ENCODE data around the gene NFATC2IP. TPM values are rescaled to one million over a fixed set of nuclear protein-coding genes. Genes with fewer than 3 reads are reported as not detected.
"Not testable (repeated sequence)": the region's sequence is repeated elsewhere in the genome, so short reads cannot be mapped to it uniquely, and the experiment has no call there.

NFATC2IP gene
- total RNA-seq, 1 donor from 2014 or later, result 36.3 TPM

GRCh38 chr16:28974437-28975157, 23.9 kb downstream of the NFATC2IP start, which contains the start of gene SPNS1:
SPNS1 (plus strand) TSS chr16:28974778; CDS start chr16:28975152, 374 bp downstream.
- intact Hi-C loops (cut with DNase I), result no loop called here
- ATAC-seq (peak; percentile 96), DNase-seq (peak; percentile 99)
- H3K9me3 ChIP-seq, result no peaks in the 10 kb centered on the region
- no peak for TF ChIP-seq CTCF (IDR thresholded peaks at IDR 0.05)
- H3K36me3 ChIP-seq, result peaks cover 15% of the 10 kb centered on the region
- peak within 1 kb of the TSS; percentile 98 for H3K4me3 ChIP-seq
- H3K27ac ChIP-seq, result peak within 1 kb of the TSS; percentile 87
- peaks cover 16% of the 10 kb centered on the region for H3K4me1 ChIP-seq
- H3K27me3 ChIP-seq, result no peaks in the 10 kb centered on the region

DNA sequence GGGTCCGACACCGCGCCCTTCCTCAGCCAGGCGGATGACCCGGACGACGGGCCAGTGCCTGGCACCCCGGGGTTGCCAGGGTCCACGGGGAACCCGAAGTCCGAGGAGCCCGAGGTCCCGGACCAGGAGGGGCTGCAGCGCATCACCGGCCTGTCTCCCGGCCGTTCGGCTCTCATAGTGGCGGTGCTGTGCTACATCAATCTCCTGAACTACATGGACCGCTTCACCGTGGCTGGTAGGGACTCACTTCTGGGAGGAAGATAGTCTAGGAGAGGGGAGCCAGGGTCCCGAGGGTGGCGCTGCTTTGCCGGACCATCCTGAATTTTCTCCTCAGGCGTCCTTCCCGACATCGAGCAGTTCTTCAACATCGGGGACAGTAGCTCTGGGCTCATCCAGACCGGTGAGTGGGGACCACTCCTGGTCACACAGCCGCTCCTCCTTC, 24.4 kb downstream of the NFATC2IP start:
- peak; percentile 1 for ATAC-seq
- no peak for DNase-seq
- Histone ChIP-seq H3K4me3 (peak overlapping the region; percentile 98), H3K9me3 (no peaks in the 10 kb centered on the region), H3K4me1 (peaks cover 16% of the 10 kb centered on the region), H3K27ac (peak overlapping the region; percentile 87), H3K36me3 (peaks cover 21% of the 10 kb centered on the region), H3K27me3 (no peaks in the 10 kb centered on the region)
- TF ChIP-seq CTCF (IDR thresholded peaks at IDR 0.05), result no peak
- intact Hi-C loops (cut with DNase I), result no loop called here

GRCh38 chr16:28977703-28978662, 27.2 kb downstream of the NFATC2IP start:
- Histone ChIP-seq H3K27me3 (no peaks in the 10 kb centered on the region), H3K4me3 (no peak overlapping the region), H3K36me3 (peaks cover 41% of the 10 kb centered on the region), H3K4me1 (peaks cover 16% of the 10 kb centered on the region), H3K9me3 (no peaks in the 10 kb centered on the region), H3K27ac (no peak overlapping the region)
- intact Hi-C loops (cut with DNase I), result no loop called here
- peak; percentile 8 for ATAC-seq
- peak; percentile 41 for TF ChIP-seq CTCF (IDR thresholded peaks at IDR 0.05)
- DNase-seq, result no peak

DNA sequence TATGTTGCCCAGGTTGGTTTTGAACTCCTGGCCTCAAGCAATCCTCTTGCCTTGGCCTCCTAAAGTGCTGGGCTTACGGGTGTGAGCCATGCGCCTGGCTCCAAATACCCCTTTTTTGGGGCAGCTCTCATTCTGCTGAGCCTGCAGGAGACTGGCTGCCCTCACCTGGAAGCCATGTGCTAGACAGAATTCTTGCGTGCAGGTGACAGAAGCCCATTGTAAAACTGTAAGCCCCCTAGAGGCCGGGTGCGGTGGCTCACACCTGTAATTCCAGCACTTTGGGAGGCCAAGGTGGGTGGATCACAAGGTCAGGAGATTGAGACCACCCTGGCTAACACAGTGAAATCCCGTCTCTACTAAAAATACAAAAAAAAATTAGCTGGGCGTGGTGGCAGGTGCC, 29.6 kb downstream of the NFATC2IP start:
- ATAC-seq; H3K27me3 ChIP-seq; H3K27ac ChIP-seq; H3K4me3 ChIP-seq; H3K4me1 ChIP-seq; H3K9me3 ChIP-seq; DNase-seq; intact Hi-C loops (cut with DNase I): not testable (repeated sequence)
- peaks cover 55% of the 10 kb centered on the region for H3K36me3 ChIP-seq

GRCh38 chr16:28980929-28981328, 30.2 kb downstream of the NFATC2IP start:
- H3K36me3 ChIP-seq, result peaks cover 55% of the 10 kb centered on the region
- H3K4me3 ChIP-seq, result no peak overlapping the region
- DNase-seq (no peak), ATAC-seq (no peak)
- H3K4me1 ChIP-seq, result peaks cover 3% of the 10 kb centered on the region
- H3K27me3 ChIP-seq, result no peaks in the 10 kb centered on the region
- no peak for TF ChIP-seq CTCF (IDR thresholded peaks at IDR 0.05)
- intact Hi-C loops (cut with DNase I), result no loop called here
- H3K27ac ChIP-seq, result no peak overlapping the region
- H3K9me3 ChIP-seq, result no peaks in the 10 kb centered on the region

DNA sequence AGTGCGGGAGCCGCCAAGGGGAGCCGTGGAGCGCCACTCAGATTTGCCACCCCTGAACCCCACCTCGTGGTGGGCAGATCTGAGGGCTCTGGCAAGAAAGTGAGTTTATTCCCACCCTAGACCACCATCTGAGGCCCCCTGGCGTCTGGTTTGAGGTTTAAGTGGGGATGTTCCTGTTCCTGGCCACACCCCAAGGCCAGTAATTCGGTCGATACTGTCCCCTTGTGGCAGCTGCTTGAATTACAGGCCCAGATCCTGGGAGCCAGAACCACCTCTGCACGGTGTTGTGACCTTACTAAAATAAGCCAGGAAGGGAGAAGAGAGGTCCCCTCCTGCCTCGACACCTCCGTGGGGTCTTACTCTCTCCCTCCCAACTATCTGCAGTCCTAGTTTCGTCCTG, 30.8 kb downstream of the NFATC2IP start:
- H3K36me3 ChIP-seq, result peaks cover 59% of the 10 kb centered on the region
- intact Hi-C loops (cut with DNase I), result no loop called here
- no peaks in the 10 kb centered on the region for H3K27me3 ChIP-seq
- H3K4me3 ChIP-seq, result no peak overlapping the region
- no peaks in the 10 kb centered on the region for H3K4me1 ChIP-seq
- DNase-seq, result no peak
- TF ChIP-seq CTCF (IDR thresholded peaks at IDR 0.05), result peak; percentile 52
- H3K27ac ChIP-seq, result no peak overlapping the region
- H3K9me3 ChIP-seq, result no peaks in the 10 kb centered on the region
- peak; percentile 15 for ATAC-seq
